Activated CD8-positive, alpha-beta memory T cell treated with anti-CD3 and anti-CD28 coated beads for 48 hours (primary cell): Measurements from ENCODE around the gene MCFD2.

Experiments
- DNase-seq, 3 experiments: peaks; one replicate each; pipeline ENCODE4 v3.0.0-alpha.2; 2020; ENCODE audit warnings: low read depth in 2 of 3, low spot score in 2 of 3

Gene MCFD2

GRCh38 chr2:46915281-46915810, at the start of gene MCFD2:
Gene MCFD2 (minus strand): TSS chr2:46915806. CDS start chr2:46909171, 6,635 bp downstream.
- peak in 2 of 3 experiments; percentile 4 for DNase-seq

DNA sequence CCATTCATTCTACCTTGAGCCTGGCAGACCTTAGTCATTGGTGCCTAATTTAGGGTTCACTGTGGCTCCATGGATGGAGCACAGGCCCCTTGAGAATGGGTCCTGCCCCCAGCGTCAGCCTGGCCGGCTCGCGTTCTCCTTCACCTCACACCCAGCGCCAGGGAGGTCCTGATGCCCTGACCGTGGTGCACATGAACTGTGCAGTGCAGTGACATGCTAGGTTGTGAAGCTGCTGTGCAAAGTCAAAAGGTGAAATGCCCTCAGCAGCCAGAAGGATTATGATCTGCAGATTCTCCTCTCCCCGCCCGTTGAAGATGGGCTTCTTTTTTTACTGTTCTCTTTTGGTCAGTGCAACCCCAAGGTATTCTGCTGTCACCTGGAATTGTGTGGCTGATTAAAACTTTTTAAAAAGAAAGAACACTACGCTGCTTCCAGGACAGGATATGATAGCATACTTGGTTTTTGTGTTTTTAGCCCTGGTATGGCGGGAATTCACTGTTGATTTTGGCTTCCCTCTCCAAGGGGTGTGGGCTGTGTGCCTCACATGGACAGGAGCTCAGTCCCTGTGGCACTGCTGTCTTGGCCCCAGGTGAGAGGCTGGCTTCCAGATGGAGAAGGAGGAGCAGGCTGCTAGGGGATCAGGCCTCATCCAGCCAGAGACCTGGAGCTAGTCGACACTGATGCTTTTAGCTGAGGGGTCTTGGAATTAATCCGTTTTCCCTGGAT, 49.4 kb upstream of the MCFD2 start:
- DNase-seq, result no peak

GRCh38 chr2:46963941-46964673, 48.5 kb upstream of the MCFD2 start:
- no peak for DNase-seq

GRCh38 chr2:46963210-46963609, 47.6 kb upstream of the MCFD2 start:
- DNase-seq, result no peak

DNA sequence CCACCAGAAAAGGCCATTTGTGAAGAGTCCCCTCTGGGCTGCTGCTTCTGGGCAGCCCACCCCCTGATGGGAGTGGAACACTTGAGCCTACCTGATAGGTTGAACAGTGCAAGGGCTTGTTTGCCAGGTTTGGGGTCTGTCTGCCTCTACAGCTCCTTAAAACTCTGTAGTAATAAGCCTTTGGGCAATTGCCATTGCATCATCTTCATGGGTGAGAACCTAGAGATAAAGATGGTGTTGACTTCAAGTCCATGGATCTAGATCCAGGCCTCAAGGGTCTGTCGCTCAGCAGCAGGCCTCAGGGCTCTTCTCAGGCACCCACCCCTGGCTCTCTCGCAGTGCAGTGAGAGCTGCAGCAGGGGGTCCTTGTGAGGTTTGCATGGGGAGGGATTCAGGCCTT, 47.1 kb upstream of the MCFD2 start:
- DNase-seq, result no peak

- DNase-seq, result no peak
Measured at GRCh38 chr2:46960618-46961017, 45.0 kb upstream of the MCFD2 start.

- no peak for DNase-seq
Measured at GRCh38 chr2:46958431-46959017, 42.9 kb upstream of the MCFD2 start.

GRCh38 chr2:46956981-46957531, 41.5 kb upstream of the MCFD2 start:
- no peak for DNase-seq

- no peak for DNase-seq
Measured at GRCh38 chr2:46955764-46956163, 40.2 kb upstream of the MCFD2 start.

- no peak for DNase-seq
Measured at GRCh38 chr2:46954951-46955571, 39.5 kb upstream of the MCFD2 start.

GRCh38 chr2:46952171-46952570, 36.6 kb upstream of the MCFD2 start:
- no peak for DNase-seq

DNA sequence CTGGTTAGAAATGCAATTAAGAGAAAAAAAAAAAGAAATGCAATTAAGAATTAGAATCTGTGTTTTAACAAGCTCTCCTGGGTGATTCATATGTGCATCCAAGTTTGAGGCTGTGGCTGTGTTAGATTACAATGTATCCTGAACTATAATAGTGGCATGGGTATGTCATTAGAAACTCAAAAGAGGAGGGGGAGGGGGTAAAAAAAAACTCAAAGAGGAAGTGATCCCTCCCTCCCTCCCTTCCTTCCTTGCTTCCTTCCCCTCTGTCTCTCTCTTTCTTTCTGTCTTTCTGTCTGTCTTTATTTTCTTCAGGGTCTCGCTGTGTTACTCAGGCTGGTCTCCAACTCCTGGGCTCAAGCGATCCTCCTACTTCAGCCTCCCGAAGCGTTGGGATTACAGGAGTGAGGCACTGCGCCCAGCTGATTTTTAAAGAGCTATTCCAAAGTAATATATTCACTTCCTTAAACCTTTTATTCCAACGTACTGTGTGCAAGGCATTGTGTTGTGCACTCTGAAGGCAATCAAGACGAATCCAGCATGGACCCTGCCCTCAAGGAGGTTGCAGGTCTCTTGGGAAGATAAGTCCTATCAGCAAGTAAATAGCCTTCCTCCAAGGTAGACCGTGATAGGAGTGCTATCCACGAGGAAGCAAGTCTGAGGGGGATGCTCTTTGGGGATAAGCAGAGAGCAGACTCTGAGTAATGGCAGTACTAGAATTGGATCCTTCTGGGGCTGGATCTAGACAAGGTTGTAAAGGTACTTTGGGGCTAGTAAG, 35.9 kb upstream of the MCFD2 start:
- DNase-seq, result no peak

DNA sequence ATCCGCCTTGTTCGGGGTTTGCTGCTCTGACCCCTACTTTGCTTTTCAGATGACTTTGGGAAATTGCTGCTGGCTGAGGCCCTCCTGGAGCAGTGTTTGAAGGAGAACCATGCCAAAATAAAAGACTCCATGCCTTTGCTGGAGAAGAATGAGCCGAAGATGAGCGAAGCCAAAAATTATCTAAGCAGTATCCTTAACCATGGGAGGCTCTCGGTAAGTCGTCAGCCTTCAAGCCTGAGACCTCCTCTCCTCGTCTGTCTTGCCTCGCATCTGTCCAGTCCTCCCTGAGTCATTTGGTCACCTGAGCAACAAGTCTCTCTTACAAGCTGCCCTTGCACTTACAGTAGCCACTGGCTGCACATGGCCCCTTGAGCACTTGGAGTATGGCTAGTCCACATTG, 34.7 kb upstream of the MCFD2 start:
- no peak for DNase-seq

DNA sequence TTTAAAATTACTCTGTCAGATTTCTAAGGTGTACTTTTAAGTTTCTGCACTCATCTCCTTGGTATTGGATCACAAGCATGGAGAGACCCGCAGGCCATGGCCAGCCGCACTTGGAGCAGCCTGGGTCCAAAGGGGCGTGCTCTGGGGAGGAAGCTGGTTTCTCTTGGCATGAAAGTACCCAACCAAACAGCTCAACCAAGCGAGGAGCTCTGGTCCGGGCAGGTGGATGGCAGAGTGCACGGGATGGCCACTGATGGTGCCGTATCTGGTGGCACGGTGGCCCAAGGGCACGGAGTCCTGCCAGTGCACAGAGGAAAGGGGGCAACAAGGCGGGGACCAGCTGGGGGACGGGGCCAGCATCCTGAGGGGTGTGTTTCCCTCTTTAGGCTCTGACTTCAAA, 32.2 kb upstream of the MCFD2 start:
- DNase-seq, result no peak

DNA sequence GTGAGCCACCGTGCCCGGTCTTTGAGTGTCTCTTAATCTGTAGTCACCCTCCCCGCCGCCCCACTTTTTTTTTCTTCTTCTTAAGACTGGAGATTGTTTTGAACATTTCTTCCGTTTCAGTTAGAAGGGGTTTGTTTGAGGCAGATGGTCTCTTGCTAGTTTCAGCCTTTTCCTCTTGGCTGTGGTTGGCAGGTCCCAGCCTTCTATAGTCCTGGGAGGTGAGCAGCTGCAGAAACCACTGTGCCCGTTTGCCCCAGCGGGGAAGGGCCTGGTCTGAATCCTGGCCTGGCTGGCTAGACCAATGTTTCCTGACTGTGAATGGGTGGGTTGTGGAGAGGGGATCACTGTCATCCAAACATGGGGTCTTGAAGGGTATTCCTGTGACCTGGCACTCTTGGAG, 30.1 kb upstream of the MCFD2 start:
- no peak for DNase-seq

GRCh38 chr2:46943881-46944798, 28.5 kb upstream of the MCFD2 start:
- peak in 1 of 3 experiments; percentile 54 for DNase-seq

GRCh38 chr2:46942891-46943626, 27.5 kb upstream of the MCFD2 start:
- no peak for DNase-seq

GRCh38 chr2:46942143-46942526, 26.5 kb upstream of the MCFD2 start:
- DNase-seq, result peak; percentile 38 to 51 (median 40)
